GM19328 (cell line): ENCODE measurements around the gene HMMR.
A peak's percentile ranks its signal among the peaks of the same experiment; 100 is the strongest.
"Not testable (repeated sequence)": the region's sequence is repeated elsewhere in the genome, so short reads cannot be mapped to it uniquely, and the experiment has no call there.

Source experiments
- ATAC-seq: cut with Tn5 transposase; IDR thresholded peaks from one replicate; pipeline ENCODE4 v1.9.1; 2021; ENCODE audit warnings: mild to moderate bottlenecking, moderate library complexity; ENCODE audit not compliant: unreplicated experiment

HMMR gene

DNA sequence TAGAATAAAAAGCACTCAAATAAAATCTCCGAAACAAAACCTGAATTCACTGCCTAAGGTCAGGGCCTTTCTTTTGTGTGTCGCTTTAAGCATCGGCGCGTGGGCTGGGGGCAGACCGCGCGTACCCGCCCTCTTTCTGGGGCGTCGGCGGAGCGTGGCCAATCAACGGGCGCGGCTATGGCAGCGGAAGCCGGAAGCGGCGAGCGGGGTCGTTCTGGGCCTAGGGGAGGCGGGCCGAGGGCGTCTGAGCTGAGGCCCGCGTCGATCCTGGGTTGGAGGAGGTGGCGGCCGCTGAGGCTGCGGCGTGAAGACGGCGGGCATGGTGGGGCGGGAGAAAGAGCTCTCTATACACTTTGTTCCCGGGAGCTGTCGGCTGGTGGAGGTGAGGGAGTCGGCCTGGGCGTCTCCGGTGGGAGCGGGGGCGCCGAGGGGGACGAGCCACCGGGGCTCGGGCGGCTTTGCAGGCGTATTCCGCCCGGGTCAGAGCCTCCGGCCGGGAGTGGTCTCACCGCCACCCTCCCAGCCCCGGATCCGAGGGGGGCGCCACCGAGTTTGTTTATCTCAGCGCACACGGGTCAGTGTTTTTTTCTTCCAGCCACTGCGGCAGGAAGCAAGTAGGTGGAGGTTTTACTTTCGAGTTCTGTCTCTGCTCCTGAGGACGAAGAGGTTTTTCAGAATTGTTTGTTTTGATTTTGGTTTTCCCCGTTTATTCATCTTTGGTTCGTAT is 45.1 kb downstream of the HMMR start, which contains the start of gene MAT2B:
Gene MAT2B, plus strand, starts transcription at position 252 of the 727 bp plus-strand sequence. Its CDS starts 68 bp downstream, at position 320.
- peak; percentile 89 for ATAC-seq

DNA sequence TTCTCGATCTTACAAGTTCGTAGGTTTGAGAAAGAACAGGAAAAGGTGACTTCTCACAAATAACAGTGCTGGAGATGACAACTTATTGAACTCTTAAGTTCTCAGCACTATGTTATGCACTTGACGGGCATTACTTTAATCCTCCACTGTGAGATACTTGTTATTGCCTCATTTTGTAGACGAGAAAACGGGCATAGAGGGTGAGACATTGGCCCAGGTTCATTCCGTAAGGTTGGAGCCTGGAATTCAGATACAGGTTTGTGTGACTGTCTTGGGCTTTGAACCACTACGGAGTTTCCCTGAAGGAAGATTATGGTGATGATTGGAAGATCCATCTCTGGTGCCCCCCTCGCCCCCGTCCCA is 45.6 kb downstream of the HMMR start:
- peak; percentile 4 for ATAC-seq

GRCh38 chr5:163506726-163507125 is 46.3 kb downstream of the HMMR start:
- no peak for ATAC-seq

DNA sequence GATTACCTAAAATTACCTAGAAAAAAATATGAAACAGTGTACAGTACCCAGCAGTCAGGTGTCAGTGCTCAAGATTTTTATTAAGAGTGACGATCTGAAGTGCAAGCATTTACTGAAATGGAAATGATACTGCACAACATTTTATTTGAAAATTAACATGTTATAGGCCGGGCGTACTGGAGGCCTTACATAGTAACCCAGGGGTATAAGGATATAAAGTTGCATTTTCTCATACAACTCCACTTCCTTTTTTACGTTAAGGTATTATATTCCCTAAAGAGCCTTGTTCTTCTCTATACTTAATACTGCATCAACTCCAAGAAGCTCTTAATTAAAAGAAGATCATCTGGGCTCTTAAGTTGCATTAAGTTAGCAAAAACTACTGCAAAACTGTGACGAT is 48.3 kb downstream of the HMMR start:
- ATAC-seq, result no peak

DNA sequence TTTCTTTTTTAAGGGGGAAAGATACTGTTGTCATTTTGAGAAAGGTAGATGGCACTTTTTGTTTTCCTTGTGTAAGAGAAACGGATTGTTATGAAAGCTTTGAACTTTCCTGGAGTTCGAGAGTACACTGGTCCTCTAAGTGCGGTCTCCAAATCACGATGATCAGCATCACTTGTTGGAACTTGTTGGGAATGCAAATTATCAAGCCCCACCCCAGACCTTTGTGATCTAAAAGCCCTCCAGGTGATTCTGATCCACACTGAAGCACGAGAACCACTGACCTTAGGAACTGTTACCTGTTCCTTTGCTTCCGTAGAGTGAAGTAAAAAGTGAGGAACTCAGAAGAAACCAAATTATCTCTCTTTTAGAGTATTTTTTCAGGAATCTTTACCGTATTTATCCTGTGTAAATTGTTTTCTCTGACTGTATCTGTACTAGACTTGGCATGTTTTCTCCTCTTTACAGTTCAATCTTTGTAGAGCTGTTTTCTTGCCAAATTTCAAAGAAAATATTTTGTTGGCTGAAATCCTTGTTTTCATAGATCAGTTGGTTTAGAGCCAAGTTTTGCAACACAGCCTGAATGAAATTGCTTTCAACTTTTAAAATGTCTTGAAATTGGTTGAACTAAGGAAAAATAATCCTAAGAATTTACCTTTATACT is 49.0 kb downstream of the HMMR start:
- ATAC-seq, result no peak

DNA sequence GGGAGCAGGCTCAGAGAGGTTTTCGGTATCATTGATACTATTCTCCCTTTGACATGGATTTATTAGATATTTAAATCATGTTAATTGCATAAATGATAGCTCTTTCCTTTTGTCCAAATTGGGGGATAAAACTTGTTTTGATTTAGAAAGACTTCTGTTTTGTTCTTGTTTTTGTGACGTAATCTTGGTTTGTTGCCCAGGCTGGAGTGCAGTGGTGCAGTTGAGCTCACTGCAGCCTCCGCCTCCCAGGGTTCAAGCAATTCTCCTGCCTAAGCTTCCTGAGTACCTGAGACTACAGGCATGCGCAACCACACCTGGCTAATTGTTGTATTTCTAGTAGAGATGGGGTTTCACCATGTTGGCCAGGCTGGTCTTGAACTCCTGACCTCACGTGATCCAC is 52.1 kb downstream of the HMMR start:
- ATAC-seq, result no peak

DNA sequence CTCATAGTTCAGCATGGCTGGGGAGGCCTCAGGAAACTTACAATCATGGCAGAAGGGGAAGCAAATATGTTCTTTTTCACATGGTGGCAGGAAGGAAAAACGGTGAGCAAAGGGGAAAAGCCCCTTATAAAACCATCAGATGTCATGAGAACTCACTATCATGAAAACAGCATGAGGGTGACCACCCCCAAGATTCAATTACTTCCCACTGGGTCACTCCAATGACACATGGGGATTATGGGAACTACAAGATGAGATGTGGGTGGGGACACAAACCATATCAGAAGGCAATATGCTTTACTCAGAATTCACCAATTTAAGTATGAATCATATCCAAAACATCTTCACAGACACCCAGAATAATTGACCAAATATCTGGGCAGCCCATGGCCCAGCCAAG is 64.7 kb downstream of the HMMR start:
- no peak for ATAC-seq

DNA sequence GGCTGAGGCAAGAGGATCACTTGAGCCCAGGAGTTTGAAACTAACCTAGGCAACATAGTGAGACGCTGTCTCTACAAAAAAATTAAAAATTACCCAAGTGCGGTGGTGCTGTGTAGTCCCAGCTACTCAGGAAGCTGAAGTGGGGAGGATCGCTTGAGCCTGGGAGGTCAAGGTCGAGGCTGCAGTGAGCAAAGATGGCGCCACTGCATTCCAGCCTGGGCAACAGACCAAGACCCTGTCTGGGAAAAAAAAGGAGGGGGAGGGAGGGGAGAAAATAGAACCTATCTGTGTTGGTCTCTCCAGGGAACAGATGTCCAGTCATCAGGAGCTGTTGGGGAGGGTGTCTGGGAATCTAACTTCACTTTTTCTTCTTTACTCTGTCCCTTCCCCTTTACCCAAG is 69.3 kb downstream of the HMMR start:
- ATAC-seq, result no peak

DNA sequence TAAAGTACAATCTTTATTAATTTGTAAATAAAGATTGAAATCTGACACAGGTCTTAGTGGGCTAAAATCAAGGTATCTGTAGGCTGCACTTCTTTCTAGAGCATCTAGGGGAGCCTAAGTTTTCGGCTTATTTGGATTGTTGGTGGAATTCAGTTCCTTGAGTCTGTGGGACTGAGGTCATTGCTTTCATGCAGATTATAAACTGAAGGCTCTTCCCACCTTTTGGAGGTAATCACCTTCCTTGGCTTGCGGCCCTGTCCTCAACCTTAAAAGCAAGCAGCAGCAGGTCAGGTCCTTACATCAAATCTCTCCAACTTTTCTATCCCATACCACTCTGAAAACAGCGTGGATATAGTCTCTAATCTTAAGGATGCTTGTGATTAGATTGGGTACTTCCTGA is 70.8 kb downstream of the HMMR start:
- no peak for ATAC-seq

DNA sequence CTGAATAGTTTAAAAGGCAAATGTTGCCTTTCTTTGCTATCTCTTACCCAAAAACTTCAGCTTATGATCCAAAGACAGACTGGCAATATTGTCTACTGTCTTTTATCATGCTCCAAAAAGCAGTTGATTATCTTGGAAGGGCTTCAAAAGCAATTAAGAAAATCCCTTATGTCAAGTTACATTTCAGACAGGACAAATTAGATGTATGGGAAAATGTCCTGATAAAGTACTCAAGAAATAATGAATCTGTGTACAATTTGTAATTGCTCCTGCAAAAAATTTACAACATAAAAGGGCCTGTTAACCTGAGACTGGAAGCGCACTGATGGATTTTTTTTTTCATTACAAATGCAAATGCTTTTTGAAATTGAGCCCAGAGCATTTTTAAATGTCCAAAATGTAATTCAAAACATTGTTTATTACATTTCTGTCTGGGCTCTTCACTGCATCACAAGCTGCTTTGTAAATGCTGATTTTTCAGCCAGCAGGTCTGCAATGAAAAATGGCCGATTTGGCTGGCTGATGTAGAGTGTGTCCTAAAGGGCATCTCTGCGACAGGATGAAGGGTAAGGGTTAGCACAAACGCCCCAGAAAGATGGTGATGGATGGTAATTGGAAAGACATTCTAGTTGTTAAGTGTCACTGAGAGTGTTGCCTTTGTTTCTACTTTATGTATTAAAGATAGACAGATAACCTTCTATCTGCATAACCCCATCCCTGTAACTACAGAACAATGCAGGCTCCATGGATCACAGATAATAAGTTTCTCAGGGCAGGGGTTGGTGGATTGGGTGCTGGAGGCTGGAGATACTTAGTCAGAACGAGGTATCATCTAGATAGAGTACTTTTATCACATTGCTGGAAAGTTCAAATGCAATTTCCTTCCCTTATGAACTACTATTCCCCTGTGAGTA is 72.0 kb downstream of the HMMR start:
- ATAC-seq, result no peak

DNA sequence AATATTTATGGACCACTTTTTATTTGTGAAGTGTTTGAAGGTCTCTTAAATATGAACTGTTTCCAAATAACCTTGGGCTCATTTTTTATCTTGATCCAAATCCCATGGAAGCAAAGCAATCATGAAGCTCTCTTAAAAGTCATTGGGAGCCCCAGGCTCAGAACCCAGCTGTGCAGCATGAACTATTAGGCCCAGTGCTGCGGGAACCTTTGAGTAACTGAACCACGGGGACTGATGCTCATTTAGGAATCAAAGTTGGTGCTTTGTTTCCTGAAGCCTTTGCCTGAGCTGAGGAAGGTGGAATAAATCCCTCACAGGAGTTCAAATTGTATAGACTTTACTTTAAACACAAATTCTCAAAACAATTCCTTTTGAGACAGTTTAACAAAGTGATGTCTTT is 72.8 kb downstream of the HMMR start:
- no peak for ATAC-seq

- ATAC-seq, result no peak
Observed at GRCh38 chr5:163534492-163535094, 74.2 kb downstream of the HMMR start.

DNA sequence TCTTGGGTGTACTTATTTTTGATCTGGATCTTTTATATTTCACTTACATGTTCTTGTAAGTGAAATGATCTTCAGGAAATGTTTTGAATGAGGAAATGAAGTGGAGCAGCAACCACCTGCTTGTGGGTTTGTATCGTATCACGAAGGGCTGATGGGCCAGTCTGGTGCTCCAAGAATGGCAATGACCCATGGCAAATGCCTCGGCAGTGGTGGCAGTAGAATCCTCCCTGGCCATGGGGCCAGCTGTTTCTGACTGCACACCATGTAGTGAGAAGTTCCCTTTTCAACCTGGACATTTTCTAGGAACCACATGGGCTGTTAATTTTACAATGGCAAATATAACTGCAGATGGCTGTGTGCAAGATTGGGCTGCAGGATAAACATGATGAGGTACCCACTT is 74.9 kb downstream of the HMMR start:
- no peak for ATAC-seq

DNA sequence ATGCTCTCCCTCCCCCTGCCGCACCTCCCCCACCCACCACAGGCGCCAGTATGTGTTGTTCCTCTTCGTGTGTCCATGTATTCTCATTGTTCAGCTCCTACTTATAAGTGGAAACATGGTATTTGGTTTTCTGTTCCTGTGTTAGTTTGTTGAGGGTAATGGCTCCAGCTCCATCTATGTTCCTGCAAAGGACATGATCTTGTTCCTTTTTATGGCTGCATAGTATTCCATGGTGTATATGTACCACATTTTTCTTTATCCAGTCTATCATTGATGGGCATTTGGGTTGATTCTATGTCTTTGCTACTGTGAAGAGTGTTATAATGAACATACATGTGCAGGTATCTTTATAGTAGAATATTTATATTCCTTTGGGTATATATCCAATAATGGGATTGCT is 76.0 kb downstream of the HMMR start:
- ATAC-seq, result not testable (repeated sequence)

- no peak for ATAC-seq
Observed at GRCh38 chr5:163540696-163541095, 80.3 kb downstream of the HMMR start.
